H1 (cell line): Measurements from ENCODE around the gene ABHD8. TPM values are rescaled to one million over a fixed set of nuclear protein-coding genes. Genes with fewer than 3 reads are reported as not detected.

Source experiments
- CTBP2 ChIP-seq: IDR thresholded peaks from 2 replicates; pipeline ENCODE4 v1.7.0; 2011; ENCODE audit warnings: borderline replicate concordance, mild to moderate bottlenecking, moderate library complexity, mixed read lengths, low read length; ENCODE audit not compliant: insufficient read depth, insufficient read length
- polyA plus RNA-seq, 7 experiments: library from polyadenylated mRNA; depleted of rRNA in 3 of 7; stranded (reverse) in 5 of 7; unstranded in 2 of 7; fragments of >200 nt in 5 of 7; fragments of 200-250 nt in 2 of 7; gene quantifications; 1 replicate in 5 of 7; 2 replicates in 1 of 7; 4 replicates in 1 of 7; pipeline versions ENCODE4 v1.2.1 to v1.2.3, GENCODE V29; 2011 to 2013; ENCODE audit warnings: missing spikeins in 2 of 7, mixed read lengths in 2 of 7
- total RNA-seq: library from RNA; stranded (reverse); fragmentation: NEBNext Ultra II Directional; extraction: Animal tissue kit (Norgen Biotek cat#: 25700); gene quantifications from 2 replicates; pipeline ENCODE4 v1.2.1, GENCODE V29; 2021

Gene ABHD8
- total and polyA plus RNA-seq, 2 of the 8 experiments (the other 6 are each of a cell fraction or from before 2014, with no cell fraction given), result 11.3 to 18.7 TPM

DNA sequence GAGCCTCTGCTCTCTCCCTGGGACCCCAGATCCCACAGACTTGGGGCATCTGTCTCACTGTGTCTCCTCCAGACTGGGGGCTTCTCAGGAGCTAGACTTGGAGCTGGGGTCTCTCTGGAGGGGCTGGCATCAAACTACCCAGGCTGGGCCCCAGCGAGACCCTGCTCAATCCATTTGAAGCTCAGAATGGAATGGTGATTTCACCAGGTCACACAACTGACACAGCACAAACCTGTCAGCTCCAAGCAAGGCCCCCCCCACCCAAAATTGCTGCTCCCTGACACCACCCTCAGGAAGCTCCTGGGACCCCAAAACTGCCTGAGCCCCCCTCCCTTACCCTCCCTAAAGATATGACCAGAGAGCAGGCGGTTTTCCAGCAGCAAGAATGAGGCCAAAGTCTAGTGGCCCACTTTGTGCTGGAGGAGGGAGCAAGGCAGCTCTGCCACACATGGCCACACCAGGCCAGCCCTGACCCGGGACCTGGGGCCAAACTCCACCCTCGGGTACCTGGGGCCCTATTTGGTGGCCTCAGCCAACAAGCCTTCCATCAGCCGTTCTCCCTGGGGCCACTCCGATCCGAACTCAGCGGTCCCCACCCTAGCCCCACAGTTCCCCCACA is 59.9 kb downstream of the ABHD8 start (continued):
- no peak for TF ChIP-seq CTBP2
